Measurements from ENCODE around the gene KCNG2. TPM values are rescaled to one million over a fixed set of nuclear protein-coding genes. Genes with fewer than 3 reads are reported as not detected.

KCNG2 gene
- total RNA-seq, 2 donors from 2014 or later, result 1.5 TPM; not detected in 1

DNA sequence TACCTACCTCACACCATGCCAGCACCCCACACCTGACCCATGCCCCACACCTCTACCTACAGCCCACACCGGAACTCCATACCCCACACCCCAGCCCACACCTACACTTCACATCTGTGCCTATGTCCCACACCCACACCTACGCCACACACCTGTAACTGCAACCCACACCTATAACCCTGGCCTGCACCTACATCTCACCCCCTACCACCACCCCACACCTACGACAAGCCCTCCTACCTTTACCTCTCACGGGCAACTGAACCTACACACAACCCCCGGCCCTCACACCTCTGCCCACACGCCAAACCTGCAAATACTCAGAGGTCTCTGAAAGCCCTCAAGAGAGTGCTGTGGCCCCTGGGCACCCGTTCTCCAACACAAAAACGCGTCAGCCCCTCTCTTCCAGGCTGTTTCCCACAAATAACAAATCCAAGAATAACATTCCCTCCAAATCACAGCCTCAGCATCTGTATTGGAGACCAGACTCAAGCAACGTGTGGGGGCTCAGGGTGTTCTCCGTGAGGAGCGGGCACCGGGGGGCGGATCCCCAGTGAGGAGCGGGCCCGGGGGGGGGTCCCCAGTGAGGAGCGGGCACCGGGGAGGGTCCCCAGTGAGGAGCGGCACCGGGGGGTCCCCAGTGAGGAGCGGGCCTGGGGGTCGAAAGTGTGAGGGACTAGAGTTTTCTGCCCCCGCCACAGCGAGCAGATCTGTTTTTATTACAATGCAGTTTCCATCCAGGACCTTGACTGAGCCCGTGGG lies 120.3 kb downstream of the KCNG2 start:
- H3K27ac ChIP-seq, result no peak overlapping the region
- TF ChIP-seq CTCF (IDR thresholded peaks at IDR 0.05), result no peak
- peaks cover 21% of the 10 kb centered on the region for H3K36me3 ChIP-seq
- no peaks in the 10 kb centered on the region for H3K4me1 ChIP-seq (ENCODE audit: control insufficient read depth in 1 of 2, low read depth in 2 of 2)
- H3K27me3 ChIP-seq (replicated peaks; ENCODE audit: insufficient read depth), result no peaks in the 10 kb centered on the region
- H3K4me3 ChIP-seq, result no peak overlapping the region
- ATAC-seq (ENCODE audit: insufficient number of reproducible peaks, low FRiP score, low read depth) (no peak), DNase-seq (ENCODE audit: low spot score) (no peak)
- no peaks in the 10 kb centered on the region for H3K9me3 ChIP-seq

DNA sequence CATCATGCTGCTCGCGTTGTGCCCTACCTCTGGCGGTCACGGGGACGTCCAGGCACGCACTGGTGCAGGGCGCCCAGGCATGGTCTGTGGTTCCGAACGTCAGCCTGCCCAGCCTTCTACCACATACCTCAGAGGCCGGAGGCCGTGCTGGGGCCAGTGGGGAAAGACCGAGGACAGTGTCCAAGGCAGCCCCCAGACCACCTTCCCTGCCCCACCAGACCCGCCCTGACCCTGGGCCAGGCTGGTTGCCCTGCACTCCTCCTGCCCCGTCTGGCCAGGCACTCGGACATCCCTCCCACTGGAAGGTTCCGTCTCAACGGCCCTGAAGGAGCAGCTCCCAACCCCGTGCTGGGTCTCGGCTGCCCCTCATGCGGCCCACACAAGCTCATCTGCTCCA lies 120.9 kb downstream of the KCNG2 start:
- no peak for TF ChIP-seq CTCF (IDR thresholded peaks at IDR 0.05)
- H3K4me3 ChIP-seq, result no peak overlapping the region
- H3K36me3 ChIP-seq, result peaks cover 21% of the 10 kb centered on the region
- no peak overlapping the region for H3K27ac ChIP-seq
- no peaks in the 10 kb centered on the region for H3K4me1 ChIP-seq (ENCODE audit: control insufficient read depth in 1 of 2, low read depth in 2 of 2)
- no peaks in the 10 kb centered on the region for H3K27me3 ChIP-seq (replicated peaks; ENCODE audit: insufficient read depth)
- H3K9me3 ChIP-seq, result no peaks in the 10 kb centered on the region
- ATAC-seq (ENCODE audit: insufficient number of reproducible peaks, low FRiP score, low read depth), result no peak
- no peak for DNase-seq (ENCODE audit: low spot score)

DNA sequence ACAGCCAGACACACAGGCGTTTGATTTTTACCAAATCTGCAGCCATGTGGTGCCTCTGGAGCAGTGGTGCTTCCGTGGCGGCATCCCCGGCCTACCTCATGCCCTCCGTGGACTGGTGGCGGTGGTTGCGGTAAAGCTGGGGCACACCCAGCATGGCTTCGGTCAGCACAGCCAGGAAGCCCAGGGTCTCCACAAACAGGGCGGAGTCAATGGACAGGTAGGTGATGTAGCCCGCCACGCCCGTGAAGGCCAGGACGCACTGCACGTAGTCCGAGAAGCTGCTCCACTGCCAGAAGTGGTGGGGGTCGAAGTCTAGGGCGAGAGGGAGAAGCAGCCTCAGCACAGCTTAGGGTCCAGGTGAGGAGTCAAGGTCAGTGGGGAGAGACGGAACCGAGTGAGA lies 121.4 kb downstream of the KCNG2 start:
- H3K36me3 ChIP-seq, result peaks cover 21% of the 10 kb centered on the region
- no peak for TF ChIP-seq CTCF (IDR thresholded peaks at IDR 0.05)

DNA sequence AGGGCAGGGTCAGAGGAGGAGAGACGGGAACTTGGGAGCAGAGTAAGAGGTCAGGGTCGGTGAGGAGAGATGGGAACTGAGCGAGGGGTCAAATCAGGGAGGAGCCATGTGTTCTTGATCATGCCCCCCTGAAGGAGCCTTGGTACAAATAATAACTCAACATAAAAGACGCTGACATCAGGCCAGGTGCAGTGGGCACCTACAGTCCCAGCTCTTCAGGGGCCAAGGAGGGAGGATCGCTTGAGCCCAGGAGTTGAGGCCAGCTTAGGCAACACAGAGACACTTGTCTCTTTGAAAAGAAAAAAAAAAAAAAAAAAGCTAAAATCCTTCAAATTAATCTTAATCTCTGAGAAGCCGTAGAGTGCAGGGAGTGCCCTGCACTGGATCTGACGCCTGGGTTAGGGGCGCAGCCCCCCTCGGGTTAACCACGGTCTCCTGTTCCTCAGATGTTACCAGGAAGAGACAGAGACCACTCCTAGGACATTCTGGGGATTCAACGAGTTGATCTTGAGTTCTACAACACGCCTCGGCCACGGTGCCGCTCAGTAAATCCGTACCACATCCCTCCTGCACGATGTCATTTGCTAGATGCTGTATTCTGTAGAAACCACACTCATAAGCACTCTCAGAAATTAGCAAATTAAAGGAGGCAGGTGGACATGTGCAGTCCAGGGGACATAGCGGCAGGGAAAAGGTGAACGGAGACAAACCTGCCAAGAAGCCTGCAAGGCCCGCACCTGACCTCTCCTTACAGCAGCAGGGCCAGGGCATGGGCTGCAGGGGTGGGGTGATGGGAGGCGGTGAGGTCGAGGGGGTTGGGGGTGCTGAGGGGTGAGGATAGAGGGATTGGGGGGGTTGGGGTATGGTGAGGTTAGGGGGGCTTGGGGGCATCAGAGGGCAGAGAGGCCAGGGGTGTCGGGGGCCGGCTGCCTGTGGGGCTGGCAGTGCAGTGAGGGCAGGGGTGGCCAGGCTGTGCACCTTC lies 124.5 kb downstream of the KCNG2 start:
- ATAC-seq (ENCODE audit: insufficient number of reproducible peaks, low FRiP score, low read depth) (no peak), DNase-seq (ENCODE audit: low spot score) (no peak)
- peaks cover 0 to 6% of the 10 kb centered on the region in 2 donors for H3K4me1 ChIP-seq (ENCODE audit: control insufficient read depth in 1 of 2, low read depth in 2 of 2)
- H3K9me3 ChIP-seq, result no peaks in the 10 kb centered on the region
- H3K36me3 ChIP-seq, result peaks cover 9% of the 10 kb centered on the region
- no peak for TF ChIP-seq CTCF (IDR thresholded peaks at IDR 0.05)
- no peak overlapping the region for H3K4me3 ChIP-seq
- H3K27me3 ChIP-seq (replicated peaks; ENCODE audit: insufficient read depth), result no peaks in the 10 kb centered on the region
- no peak overlapping the region for H3K27ac ChIP-seq

More for the DNA sequence above, 121.4 kb downstream of the KCNG2 start:
- DNase-seq (ENCODE audit: low spot score) (no peak), ATAC-seq (ENCODE audit: insufficient number of reproducible peaks, low FRiP score, low read depth) (no peak)
- Histone ChIP-seq H3K27ac (no peak overlapping the region), H3K4me3 (no peak overlapping the region), H3K27me3 (replicated peaks; ENCODE audit: insufficient read depth) (no peaks in the 10 kb centered on the region), H3K9me3 (no peaks in the 10 kb centered on the region), H3K4me1 (ENCODE audit: control insufficient read depth in 1 of 2, low read depth in 2 of 2) (no peaks in the 10 kb centered on the region)

- H3K36me3 ChIP-seq, result peaks cover 11% of the 10 kb centered on the region
- H3K4me3 ChIP-seq, result no peak overlapping the region
- H3K27me3 ChIP-seq (replicated peaks; ENCODE audit: insufficient read depth), result no peaks in the 10 kb centered on the region
- peaks cover 0 to 6% of the 10 kb centered on the region in 2 donors for H3K4me1 ChIP-seq (ENCODE audit: control insufficient read depth in 1 of 2, low read depth in 2 of 2)
- no peak for DNase-seq (ENCODE audit: low spot score)
- no peaks in the 10 kb centered on the region for H3K9me3 ChIP-seq
- no peak overlapping the region for H3K27ac ChIP-seq
- no peak for ATAC-seq (ENCODE audit: insufficient number of reproducible peaks, low FRiP score, low read depth)
- TF ChIP-seq CTCF (IDR thresholded peaks at IDR 0.05), result no peak
Measured at GRCh38 chr18:79922971-79923411, 125.3 kb downstream of the KCNG2 start.

Measured in thoracic aorta (tissue), 2 donors.